H9 (cell line): ENCODE data around the gene IGSF9B. TPM values are rescaled to one million over a fixed set of nuclear protein-coding genes. Genes with fewer than 3 reads are reported as not detected.

Source experiments
- DNase-seq: peaks from one replicate; pipeline ENCODE4 v3.0.0-alpha.2; 2017
- H2AFZ ChIP-seq: one replicate; pipeline ENCODE4 v1.6.1; 2013; ENCODE audit warnings: mild to moderate bottlenecking, low read length, control low read depth, moderate library complexity
- H2AK5ac ChIP-seq: 2 replicates; pipeline ENCODE4 v1.6.1; 2013; ENCODE audit warnings: low read length, control low read depth, mixed read lengths; ENCODE audit not compliant: insufficient read length
- H2BK120ac ChIP-seq: one replicate; pipeline ENCODE4 v1.6.1; 2013; ENCODE audit warnings: low read depth, mild to moderate bottlenecking, low read length, control low read depth, inconsistent platforms; ENCODE audit not compliant: poor library complexity, severe bottlenecking
- H2BK12ac ChIP-seq: 2 replicates; pipeline ENCODE4 v1.6.1; 2013; ENCODE audit warnings: low read length, control low read depth, mixed read lengths, low read depth; ENCODE audit not compliant: insufficient read length
- H2BK15ac ChIP-seq: 2 replicates; pipeline ENCODE4 v1.6.1; 2013; ENCODE audit warnings: low read depth, low read length, control low read depth
- H2BK20ac ChIP-seq: one replicate; pipeline ENCODE4 v1.6.1; 2013; ENCODE audit warnings: low read depth, mild to moderate bottlenecking, low read length, control low read depth, inconsistent platforms; ENCODE audit not compliant: poor library complexity, severe bottlenecking
- H2BK5ac ChIP-seq: 2 replicates; pipeline ENCODE4 v1.6.1; 2013; ENCODE audit warnings: low read length, control low read depth, mixed read lengths; ENCODE audit not compliant: insufficient read length
- H3K14ac ChIP-seq: 2 replicates; pipeline ENCODE4 v1.6.1; 2013; ENCODE audit warnings: low read length, control low read depth; ENCODE audit not compliant: insufficient read depth
- H3K18ac ChIP-seq: 2 replicates; pipeline ENCODE4 v1.6.1; 2013; ENCODE audit warnings: low read depth, mild to moderate bottlenecking, mixed read lengths, low read length, control low read depth; ENCODE audit not compliant: insufficient read length
- H3K23ac ChIP-seq: 2 replicates; pipeline ENCODE4 v1.6.1; 2013; ENCODE audit warnings: low read length, control low read depth, mixed read lengths, low read depth; ENCODE audit not compliant: insufficient read length
- H3K23me2 ChIP-seq: 2 replicates; pipeline ENCODE4 v1.6.1; 2013; ENCODE audit warnings: low read depth, mild to moderate bottlenecking, mixed read lengths, low read length, control low read depth; ENCODE audit not compliant: insufficient read length, poor library complexity, severe bottlenecking
- H3K27ac ChIP-seq: 2 replicates; pipeline ENCODE4 v1.5.1; 2013; ENCODE audit warnings: low read length, control low read depth, mixed read lengths, low read depth; ENCODE audit not compliant: insufficient read length
- H3K27me3 ChIP-seq: 2 replicates; pipeline ENCODE4 v1.6.1; 2013; ENCODE audit warnings: low read length, control low read depth, inconsistent platforms; ENCODE audit not compliant: insufficient read depth
- H3K4ac ChIP-seq: 2 replicates; pipeline ENCODE4 v1.6.1; 2013; ENCODE audit warnings: low read depth, mild to moderate bottlenecking, control low read depth, inconsistent platforms, low read length, moderate library complexity
- H3K4me1 ChIP-seq: 2 replicates; pipeline ENCODE4 v1.6.1; 2013; ENCODE audit warnings: low read length, control low read depth, inconsistent platforms; ENCODE audit not compliant: insufficient read depth
- H3K4me2 ChIP-seq: 2 replicates; pipeline ENCODE4 v1.6.1; 2013; ENCODE audit warnings: low read length, control low read depth, mixed read lengths; ENCODE audit not compliant: insufficient read length, insufficient read depth
- H3K56ac ChIP-seq: 2 replicates; pipeline ENCODE4 v1.6.1; 2013; ENCODE audit warnings: low read depth, mild to moderate bottlenecking, mixed read lengths, low read length, control low read depth; ENCODE audit not compliant: insufficient read length
- H3K79me1 ChIP-seq: 2 replicates; pipeline ENCODE4 v1.6.1; 2013; ENCODE audit warnings: low read depth, mild to moderate bottlenecking, moderate library complexity, low read length, control low read depth, inconsistent platforms; ENCODE audit not compliant: insufficient read depth, poor library complexity, severe bottlenecking
- H3K79me2 ChIP-seq: 2 replicates; pipeline ENCODE4 v1.6.1; 2013; ENCODE audit warnings: low read length, control low read depth, inconsistent platforms; ENCODE audit not compliant: insufficient read depth
- H3K9ac ChIP-seq: 2 replicates; pipeline ENCODE4 v1.6.1; 2013; ENCODE audit warnings: low read length, control low read depth, mixed read lengths; ENCODE audit not compliant: insufficient read length; ENCODE audit errors: extremely low read depth
- H3K9me3 ChIP-seq: one replicate; pipeline ENCODE4 v1.6.1; 2013; ENCODE audit warnings: low read depth, low read length, inconsistent platforms; ENCODE audit not compliant: control insufficient read depth
- H3T11ph ChIP-seq: one replicate; pipeline ENCODE4 v1.6.1; 2013; ENCODE audit warnings: mild to moderate bottlenecking, low read length, control low read depth, inconsistent platforms
- H4K20me1 ChIP-seq: one replicate; pipeline ENCODE4 v1.6.1; 2013; ENCODE audit not compliant: control insufficient read depth, insufficient read length, insufficient read depth
- H4K5ac ChIP-seq: 2 replicates; pipeline ENCODE4 v1.6.1; 2013; ENCODE audit warnings: low read depth, mild to moderate bottlenecking, mixed read lengths, low read length, control low read depth; ENCODE audit not compliant: insufficient read length
- H4K8ac ChIP-seq: replicated peaks from 2 replicates; pipeline ENCODE4 v1.6.1; 2013; ENCODE audit warnings: low read length, control low read depth, mixed read lengths, low read depth; ENCODE audit not compliant: insufficient read length
- H4K91ac ChIP-seq: 2 replicates; pipeline ENCODE4 v1.6.1; 2013; ENCODE audit warnings: low read depth, mild to moderate bottlenecking, moderate library complexity, mixed read lengths, low read length, control low read depth; ENCODE audit not compliant: insufficient read length
- H3K27ac Mint-ChIP-seq, 3 experiments: 2 replicates in 2 of 3; 3 replicates in 1 of 3; pipeline ENCODE4 v1.8.0; 2020 to 2021; ENCODE audit warnings: mixed read lengths in 3 of 3, mild to moderate bottlenecking in 1 of 3, moderate library complexity in 1 of 3
- H3K27me3 Mint-ChIP-seq: 2 replicates; pipeline ENCODE4 v1.8.0; 2021; ENCODE audit warnings: low read depth, mild to moderate bottlenecking, moderate library complexity, mixed read lengths
- H3K36me3 Mint-ChIP-seq, 3 experiments: 2 replicates in 2 of 3; 3 replicates in 1 of 3; pipeline ENCODE4 v1.8.0; 2020 to 2021; ENCODE audit warnings: low read depth in 3 of 3, mixed read lengths in 3 of 3; ENCODE audit not compliant: insufficient read depth in 1 of 3
- H3K4me1 Mint-ChIP-seq, 2 experiments: 2 replicates each; pipeline ENCODE4 v1.8.0; 2020; ENCODE audit warnings: mixed read lengths in 2 of 2
- H3K4me3 Mint-ChIP-seq, 2 experiments: 2 replicates in 1 of 2; 3 replicates in 1 of 2; pipeline ENCODE4 v1.8.0; 2020 to 2021; ENCODE audit warnings: mild to moderate bottlenecking in 2 of 2, mixed read lengths in 2 of 2, moderate library complexity in 1 of 2
- H3K9me3 Mint-ChIP-seq, 2 experiments: 2 replicates in 1 of 2; 3 replicates in 1 of 2; pipeline ENCODE4 v1.8.0; 2020; ENCODE audit warnings: mild to moderate bottlenecking in 2 of 2, mixed read lengths in 2 of 2, moderate library complexity in 1 of 2
- WGBS: extraction: QIAGEN DNeasy Blood & Tissue Kit; methylation state at CpG from one replicate; pipeline ENCODE4 v1.1.7; 2013; ENCODE audit warnings: missing lambda C conversion rate, low lambda C conversion rate, mixed read lengths; ENCODE audit not compliant: insufficient read length; ENCODE audit errors: extremely low coverage; 5-methylcytosine and 5-hydroxymethylcytosine counted together
- total RNA-seq: library from RNA; stranded (reverse); gene quantifications from 2 replicates; pipeline ENCODE4 v1.2.1, GENCODE V29; 2021
- TF ChIP-seq, protein P1 (sequence below): fragments of 200-600 bp; sonication (generic); conservative IDR thresholded peaks from 3 replicates; pipeline ENCODE4 v1.8.0; 2021; ENCODE audit warnings: antibody characterized with exemption, mild to moderate bottlenecking

The IGSF9B gene
- total RNA-seq, 1 experiment from 2014 or later = 25.7 TPM

DNA sequence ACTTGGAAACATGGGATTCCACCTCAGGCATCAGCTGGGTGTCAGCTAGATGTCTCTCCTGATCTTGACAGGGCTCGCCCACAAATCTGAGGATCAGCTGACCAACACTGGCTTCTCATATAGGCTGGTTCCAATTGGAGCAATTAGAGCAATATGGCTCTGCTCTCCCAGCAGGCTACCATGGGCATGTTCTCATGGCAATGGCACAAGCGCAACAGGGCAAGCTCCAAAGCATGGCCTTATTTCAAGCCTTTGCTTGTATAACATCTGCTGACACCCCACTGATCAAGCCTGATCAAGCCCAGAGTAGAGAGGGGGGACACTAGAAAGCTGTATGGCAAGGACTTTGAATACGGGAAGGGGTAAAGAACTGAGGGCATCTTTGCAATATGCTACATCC lies 70.7 kb downstream of the IGSF9B start:
- TF ChIP-seq, protein P1, sequence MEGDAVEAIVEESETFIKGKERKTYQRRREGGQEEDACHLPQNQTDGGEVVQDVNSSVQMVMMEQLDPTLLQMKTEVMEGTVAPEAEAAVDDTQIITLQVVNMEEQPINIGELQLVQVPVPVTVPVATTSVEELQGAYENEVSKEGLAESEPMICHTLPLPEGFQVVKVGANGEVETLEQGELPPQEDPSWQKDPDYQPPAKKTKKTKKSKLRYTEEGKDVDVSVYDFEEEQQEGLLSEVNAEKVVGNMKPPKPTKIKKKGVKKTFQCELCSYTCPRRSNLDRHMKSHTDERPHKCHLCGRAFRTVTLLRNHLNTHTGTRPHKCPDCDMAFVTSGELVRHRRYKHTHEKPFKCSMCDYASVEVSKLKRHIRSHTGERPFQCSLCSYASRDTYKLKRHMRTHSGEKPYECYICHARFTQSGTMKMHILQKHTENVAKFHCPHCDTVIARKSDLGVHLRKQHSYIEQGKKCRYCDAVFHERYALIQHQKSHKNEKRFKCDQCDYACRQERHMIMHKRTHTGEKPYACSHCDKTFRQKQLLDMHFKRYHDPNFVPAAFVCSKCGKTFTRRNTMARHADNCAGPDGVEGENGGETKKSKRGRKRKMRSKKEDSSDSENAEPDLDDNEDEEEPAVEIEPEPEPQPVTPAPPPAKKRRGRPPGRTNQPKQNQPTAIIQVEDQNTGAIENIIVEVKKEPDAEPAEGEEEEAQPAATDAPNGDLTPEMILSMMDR = no peak
- WGBS = no CpG with 5 or more reads among the region's 3 CpGs
- Histone ChIP-seq H2BK5ac (no peak overlapping the region), H4K91ac (no peak overlapping the region), H3K9me3 (no peaks in the 10 kb centered on the region), H2AFZ (no peak overlapping the region), H4K20me1 (no peaks in the 10 kb centered on the region), H2BK12ac (no peak overlapping the region), H2AK5ac (no peak overlapping the region), H3K4ac (no peak overlapping the region), H3K79me1 (no peaks in the 10 kb centered on the region), H3K4me2 (no peak overlapping the region), H3K27me3 (no peaks in the 10 kb centered on the region), H3K23ac (no peak overlapping the region), H3K14ac (no peak overlapping the region), H3K79me2 (no peaks in the 10 kb centered on the region), H3K27ac (no peak overlapping the region), H3K56ac (no peak overlapping the region), H2BK15ac (no peak overlapping the region), H3K23me2 (no peaks in the 10 kb centered on the region), H3T11ph (no peak overlapping the region), H4K8ac (no peak overlapping the region), H3K18ac (no peak overlapping the region), H4K5ac (no peak overlapping the region), H3K4me1 (no peaks in the 10 kb centered on the region), H3K9ac (no peak overlapping the region), H2BK120ac (no peak overlapping the region), H2BK20ac (no peak overlapping the region)
- Mint-ChIP-seq H3K9me3 (peaks cover 10 to 14% of the 10 kb centered on the region in 2 experiments; a peak in 4 of 5 replicates), H3K27me3 (peaks cover 18% of the 10 kb centered on the region), H3K4me3 (no peak overlapping the region), H3K27ac (no peak overlapping the region), H3K36me3 (peaks cover 0 to 6% (median 0%) of the 10 kb centered on the region in 3 experiments; a peak in 4 of 7 replicates), H3K4me1 (no peaks in the 10 kb centered on the region)
- no peak for DNase-seq
